ENCODE results near the gene PHAF1.

Gene PHAF1

DNA sequence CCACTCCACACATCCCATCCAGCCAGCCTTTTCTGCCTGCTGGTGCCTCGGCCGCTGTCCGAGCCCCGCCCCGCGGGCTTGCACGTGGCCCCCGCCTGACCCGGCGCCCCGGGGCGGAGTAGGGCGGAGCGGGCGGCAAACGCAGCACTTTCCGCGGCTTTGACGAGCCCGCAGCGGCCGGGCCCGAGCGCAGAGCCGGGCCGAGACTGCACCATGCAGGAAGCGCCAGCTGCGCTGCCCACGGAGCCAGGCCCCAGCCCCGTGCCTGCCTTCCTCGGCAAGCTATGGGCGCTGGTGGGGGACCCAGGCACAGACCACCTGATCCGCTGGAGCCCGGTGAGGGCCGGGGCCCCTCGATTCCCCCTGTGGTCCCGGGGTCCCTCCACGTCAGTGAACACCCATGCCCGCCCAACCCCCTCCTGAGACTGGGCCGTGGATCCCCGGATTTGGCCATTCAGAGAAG, 54.9 kb downstream of the PHAF1 start, which contains the start of gene HSF4:
TSS of gene HSF4 (plus strand) at position 147 of the 463 bp plus-strand sequence. CDS start at position 214, 67 bp downstream.
- peak; percentile 19 to 69 (median 59) for DNase-seq

DNA sequence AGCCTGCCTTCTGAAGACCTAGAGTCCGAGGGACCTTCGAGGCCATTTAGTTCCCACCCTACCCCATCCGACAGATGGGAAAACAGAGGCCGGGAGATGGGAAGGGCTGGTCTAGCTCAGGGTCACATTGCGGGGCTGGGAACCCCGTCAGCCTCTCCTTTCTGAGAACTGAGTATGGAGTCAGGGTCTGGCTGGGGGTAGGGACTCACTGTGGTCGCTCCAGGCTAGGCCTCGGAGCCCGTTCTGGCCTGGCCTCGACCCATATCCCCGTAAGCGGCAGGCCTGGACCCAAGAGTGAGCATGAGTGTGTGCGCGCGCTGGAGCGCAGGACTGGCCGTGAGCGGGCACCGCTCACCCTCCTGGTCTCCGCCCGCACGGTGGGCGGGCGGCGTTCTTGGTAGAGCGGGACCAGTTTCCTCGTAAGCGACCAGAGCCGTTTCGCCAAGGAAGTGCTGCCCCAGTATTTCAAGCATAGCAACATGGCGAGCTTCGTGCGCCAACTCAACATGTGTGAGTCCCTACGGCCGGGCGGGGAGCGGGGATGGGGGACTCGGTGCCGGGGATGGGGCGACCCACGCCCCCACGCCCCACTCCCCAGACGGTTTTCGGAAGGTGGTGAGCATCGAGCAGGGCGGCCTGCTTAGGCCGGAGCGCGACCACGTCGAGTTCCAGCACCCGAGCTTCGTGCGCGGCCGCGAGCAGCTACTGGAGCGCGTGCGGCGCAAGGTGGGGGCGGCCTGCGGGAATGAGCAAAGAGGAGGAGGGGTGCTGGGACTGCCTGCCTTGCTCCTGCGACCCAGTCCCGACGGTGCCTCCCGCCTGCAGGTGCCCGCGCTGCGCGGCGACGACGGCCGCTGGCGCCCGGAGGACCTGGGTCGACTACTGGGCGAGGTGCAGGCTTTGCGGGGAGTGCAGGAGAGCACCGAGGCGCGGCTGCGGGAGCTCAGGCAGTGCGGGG, 55.7 kb downstream of the PHAF1 start:
- DNase-seq: no peak

DNA sequence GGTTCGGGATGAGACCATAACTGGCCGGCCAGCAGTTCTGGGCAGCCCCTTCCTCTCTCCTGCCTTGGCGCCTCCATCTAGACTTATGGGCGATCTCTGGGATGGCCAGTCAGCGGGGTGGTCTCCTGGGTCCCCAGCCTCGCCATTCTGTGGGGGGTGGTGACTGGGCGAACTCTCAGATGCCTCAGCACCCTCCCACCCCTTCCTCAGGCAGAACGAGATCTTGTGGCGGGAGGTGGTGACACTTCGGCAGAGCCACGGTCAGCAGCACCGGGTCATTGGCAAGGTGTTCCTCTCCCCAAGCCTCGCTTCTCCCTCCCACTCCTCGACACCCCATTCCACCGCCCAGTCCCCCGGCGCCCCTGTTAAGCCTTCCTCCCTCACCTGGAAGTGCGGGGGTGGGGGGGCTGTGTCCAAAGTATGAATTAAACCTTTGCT, 56.4 kb downstream of the PHAF1 start:
- DNase-seq: no peak

DNA sequence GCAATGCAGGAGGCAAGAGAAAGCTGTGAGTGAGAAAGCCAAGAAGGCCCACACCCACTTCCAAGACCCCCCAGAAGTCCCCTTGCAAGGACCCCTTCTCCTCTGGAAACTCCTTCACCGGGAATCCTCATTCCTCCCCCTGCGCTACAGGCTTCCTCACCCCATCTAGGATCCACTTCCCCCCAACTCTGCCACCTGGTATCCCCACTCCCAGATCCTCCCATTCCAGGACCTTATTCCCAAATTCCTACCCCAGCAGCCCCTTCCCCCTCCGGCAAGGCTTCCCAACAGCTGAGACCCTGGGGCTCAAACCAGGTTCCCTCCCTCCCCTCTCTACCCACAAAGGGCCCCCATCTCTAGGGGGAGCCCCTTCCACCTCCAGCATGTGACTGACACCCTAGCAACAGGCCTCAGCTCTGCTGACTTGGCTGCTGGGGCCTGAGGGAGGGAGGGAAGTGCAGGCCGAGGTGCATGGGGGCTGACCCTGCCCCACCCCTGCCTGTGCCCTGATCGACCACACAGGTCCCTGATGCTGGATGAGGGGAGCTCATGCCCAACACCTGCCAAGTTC, 56.9 kb downstream of the PHAF1 start:
- no peak for DNase-seq

- DNase-seq: no peak
Observed at GRCh38 chr16:67167588-67167987, 57.8 kb downstream of the PHAF1 start.

GRCh38 chr16:67169011-67169451, 59.3 kb downstream of the PHAF1 start:
- no peak for DNase-seq

DNA sequence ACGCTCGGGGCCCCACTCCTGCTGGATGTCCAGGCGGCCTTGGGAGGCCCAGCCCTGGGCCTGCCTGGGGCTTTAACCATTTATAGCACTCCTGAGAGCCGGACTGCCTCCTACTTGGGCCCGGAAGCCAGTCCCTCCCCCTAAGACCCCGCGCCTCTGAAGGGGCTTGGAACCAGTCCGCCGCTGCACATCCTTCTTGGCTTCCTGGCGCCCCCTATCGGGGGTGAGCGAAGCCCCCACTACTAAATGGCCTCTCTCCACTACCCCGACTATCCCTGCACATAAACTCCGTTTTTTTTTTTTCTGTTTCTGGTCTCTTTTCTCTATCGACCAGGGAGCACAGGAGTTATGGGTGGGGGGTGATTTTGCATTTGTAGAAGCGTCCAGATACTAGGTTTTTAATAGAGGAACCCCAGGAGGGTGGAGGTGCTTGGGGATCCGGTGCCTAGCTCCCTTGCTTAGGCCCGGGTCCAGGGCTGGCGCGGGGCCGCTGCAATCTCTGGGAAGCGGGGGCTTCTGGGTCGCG, 60.0 kb downstream of the PHAF1 start:
- peak in 1 of 3 experiments; percentile 39 for DNase-seq

- peak; percentile 47 to 84 (median 80) for DNase-seq
Observed at GRCh38 chr16:67170168-67170948, 60.6 kb downstream of the PHAF1 start, which contains the start of gene NOL3. Gene NOL3, plus strand, starts transcription at chr16:67170538.

DNA sequence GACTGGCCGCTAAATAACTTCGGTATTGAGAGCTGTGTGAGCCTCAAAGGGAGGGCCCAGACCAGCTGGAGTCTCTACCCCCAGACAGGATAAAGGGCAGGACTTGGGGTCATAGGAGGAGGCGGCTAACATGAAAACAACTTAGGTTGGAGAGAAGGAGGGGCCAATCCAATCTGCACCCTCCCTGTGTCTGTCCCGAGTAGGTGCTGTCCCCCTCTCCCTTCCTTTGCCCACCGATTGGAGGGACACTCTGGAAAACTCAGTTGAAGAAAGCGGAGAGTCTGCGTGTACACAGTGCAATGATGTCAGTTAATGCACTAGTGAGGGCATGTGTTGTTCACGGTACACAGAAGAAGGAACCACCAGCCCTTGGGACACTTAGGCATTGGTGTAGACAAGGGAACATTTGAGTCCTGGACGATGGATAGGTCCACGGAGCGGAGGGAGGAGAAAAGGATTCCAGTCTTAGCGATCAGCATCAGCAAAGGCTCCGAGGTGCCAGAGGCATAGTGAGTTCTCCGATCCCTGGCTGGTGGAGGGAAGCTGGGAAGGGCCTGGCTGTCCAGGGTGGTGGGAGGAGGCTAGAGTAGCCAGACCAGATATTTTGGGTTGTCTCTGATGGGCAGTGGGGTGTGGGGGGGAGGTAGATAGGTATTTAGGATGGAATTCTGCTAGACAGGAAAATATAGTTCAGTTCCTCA, 61.4 kb downstream of the PHAF1 start:
- no peak for DNase-seq

- no peak for DNase-seq
Observed at GRCh38 chr16:67173323-67173722, 63.6 kb downstream of the PHAF1 start.

- DNase-seq: peak; percentile 63 to 75 (median 73)
Observed at GRCh38 chr16:67173808-67174705, 64.3 kb downstream of the PHAF1 start.

GRCh38 chr16:67174706-67175231, 65.0 kb downstream of the PHAF1 start:
- no peak for DNase-seq

DNA sequence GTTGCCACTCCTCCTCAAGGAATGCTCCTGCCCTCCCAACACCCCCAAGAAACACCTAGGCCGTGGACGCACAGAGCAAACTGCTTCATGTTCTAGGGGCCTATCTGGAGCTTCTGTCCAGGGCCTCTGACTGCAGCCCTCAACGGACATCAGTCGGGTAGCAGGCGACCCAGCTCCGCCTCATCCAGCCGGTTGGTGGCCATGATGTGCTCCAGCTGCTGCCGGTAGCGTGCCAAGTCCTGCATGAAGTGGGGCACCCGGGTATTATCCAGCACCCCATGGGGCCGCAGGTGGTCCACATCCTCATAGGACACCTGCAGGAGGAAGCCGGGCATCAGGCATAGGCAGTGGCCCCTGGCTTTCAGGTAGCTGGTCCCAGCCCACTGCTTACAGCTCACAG, 66.9 kb downstream of the PHAF1 start:
- peak in 1 of 3 experiments; percentile 13 for DNase-seq

GRCh38 chr16:67177743-67178699, 68.3 kb downstream of the PHAF1 start:
- DNase-seq: peak; percentile 85 to 93 (median 89)

DNA sequence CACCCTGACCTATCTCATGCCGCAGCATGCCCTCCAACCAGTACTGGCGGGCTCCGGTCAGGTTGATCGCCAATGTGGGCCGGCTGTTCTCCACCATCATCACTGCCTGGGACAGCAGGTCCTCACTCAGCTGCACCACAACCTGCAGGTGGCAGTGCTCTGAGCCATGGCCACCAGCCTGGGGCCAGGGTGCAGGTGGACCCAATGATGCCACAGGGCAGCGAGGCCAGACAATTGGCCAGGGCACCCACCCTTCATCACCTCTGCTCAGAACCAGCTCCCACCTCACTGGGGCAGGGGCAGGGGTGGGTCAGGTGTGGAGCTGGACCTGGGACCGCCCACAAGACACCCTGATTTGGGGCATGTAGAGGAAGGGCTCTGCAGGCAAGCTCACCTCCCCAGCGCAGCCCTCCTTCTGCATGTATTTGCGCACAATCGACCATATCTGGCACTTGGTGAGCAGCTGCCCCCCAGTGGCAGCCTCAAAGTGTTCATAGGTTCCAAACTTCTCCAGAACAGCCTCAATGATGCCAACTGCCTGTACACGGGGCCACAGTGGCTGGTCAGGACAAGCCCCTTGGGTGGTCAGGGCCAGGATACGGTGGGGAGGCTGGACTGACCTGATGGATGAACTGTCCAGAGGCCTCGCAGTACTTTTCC, 69.8 kb downstream of the PHAF1 start:
- no peak for DNase-seq

- no peak for DNase-seq
Observed at GRCh38 chr16:67180166-67180565, 70.4 kb downstream of the PHAF1 start.

DNA sequence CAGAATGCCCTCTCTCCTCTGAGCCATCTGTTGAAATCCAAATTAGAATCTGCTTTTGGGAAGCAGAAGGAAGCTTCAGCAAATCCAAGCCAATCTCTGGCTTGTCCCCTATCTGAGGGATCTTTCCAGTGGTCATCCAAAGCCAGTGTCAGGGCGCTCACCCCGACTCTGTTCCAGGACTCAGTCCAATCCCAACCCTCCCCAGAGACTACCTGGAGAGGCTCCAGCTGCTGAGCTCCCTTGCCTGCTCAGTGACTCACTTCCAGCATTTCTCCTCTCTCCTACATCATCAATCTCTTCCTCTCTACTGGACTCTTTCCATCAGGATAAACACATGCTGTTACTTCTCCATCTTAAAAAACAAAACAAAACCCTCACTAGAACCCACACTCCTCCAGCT, 71.6 kb downstream of the PHAF1 start:
- DNase-seq: no peak

DNA sequence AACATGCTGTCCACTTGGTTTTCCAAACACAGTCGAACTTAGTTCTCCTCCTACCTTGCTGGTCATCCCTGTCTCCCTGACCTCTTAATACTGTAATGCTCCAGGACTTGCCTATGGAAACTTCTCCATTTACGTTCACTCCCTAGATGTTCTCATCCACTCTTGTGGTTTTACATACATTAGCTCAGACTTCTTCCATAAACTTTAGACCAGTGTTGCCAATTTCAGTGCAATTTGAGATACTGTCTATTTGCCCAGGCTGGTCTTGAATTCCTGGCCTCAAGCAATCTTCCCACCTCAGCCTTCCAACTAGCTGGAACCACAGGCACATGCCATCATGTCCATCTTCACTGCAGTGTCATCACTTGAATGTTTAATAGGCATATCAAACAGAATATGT, 72.5 kb downstream of the PHAF1 start:
- no peak for DNase-seq

- no peak for DNase-seq
Observed at GRCh38 chr16:67183284-67183626, 73.5 kb downstream of the PHAF1 start.

Measured in NCI-H1417 (cell line).